Panc1 (cell line): Measurements from ENCODE around the gene GPR101. TPM values are rescaled to one million over a fixed set of nuclear protein-coding genes. Genes with fewer than 3 reads are reported as not detected.

ENCODE experiments used
- ATAC-seq: fragments of 200-7000 bp; cut with Tn5 transposase; 2 replicates; pipeline ENCODE4 v1.9.1; 2020; ENCODE audit warnings: mild to moderate bottlenecking, moderate library complexity
- BruUV-seq: library from RNA; stranded (reverse); fragments of 400-500 nt; replicated peaks from 2 replicates; lab custom pipeline; 2021; lab: Mats Ljungman, UMichigan
- CTCF ChIA-PET: fragments of 300-600 bp; sonication (Branson Sonifier 250); formaldehyde crosslinking; loops from one replicate; lab custom pipeline; 2022; ENCODE audit warnings: antibody characterized with exemption; lab: Charles Lee
- POLR2A ChIA-PET: fragments of 300-600 bp; sonication (Branson Sonifier 250); formaldehyde crosslinking; loops from one replicate; lab custom pipeline; 2022; ENCODE audit warnings: antibody characterized with exemption; lab: Charles Lee
- DNase-seq: peaks from one replicate; pipeline ENCODE4 v3.0.0-alpha.2; 2010; ENCODE audit warnings: low read depth, low spot score
- H3K27ac ChIP-seq: 2 replicates; pipeline ENCODE4 v1.5.1; 2011; ENCODE audit warnings: mild to moderate bottlenecking, low read length, inconsistent platforms
- H3K27me3 ChIP-seq: fragments of 200-500 bp; sonication (Bioruptor generic); 2 replicates; pipeline ENCODE4 v1.6.0; 2014; ENCODE audit warnings: low read length, inconsistent platforms; ENCODE audit not compliant: control insufficient read depth, insufficient read depth
- H3K36me3 ChIP-seq: fragments of 200-500 bp; sonication (Bioruptor generic); 2 replicates; pipeline ENCODE4 v1.5.1; 2014; ENCODE audit warnings: inconsistent platforms, mild to moderate bottlenecking, low read length, moderate library complexity; ENCODE audit not compliant: control insufficient read depth, insufficient read depth
- H3K4me1 ChIP-seq: 2 replicates; pipeline ENCODE4 v1.5.1; 2011; ENCODE audit warnings: inconsistent platforms, mild to moderate bottlenecking, low read length, moderate library complexity; ENCODE audit not compliant: control insufficient read depth, insufficient read depth
- H3K4me3 ChIP-seq, 2 experiments: 2 replicates each; pipeline ENCODE4 v1.5.1; 2011 to 2012; ENCODE audit warnings: low read depth in 2 of 2, low read length in 2 of 2, mild to moderate bottlenecking in 2 of 2, inconsistent platforms in 1 of 2, moderate library complexity in 1 of 2
- H3K9me3 ChIP-seq: fragments of 200-500 bp; sonication (Bioruptor generic); 2 replicates; pipeline ENCODE4 v1.5.1; 2014; ENCODE audit warnings: low read depth, mild to moderate bottlenecking, inconsistent platforms, low read length, moderate library complexity; ENCODE audit not compliant: control insufficient read depth, insufficient read depth
- CTCF ChIP-seq: fragments of 450-650 bp; IDR thresholded peaks from 2 replicates; pipeline ENCODE4 v1.5.1; 2017; ENCODE audit warnings: mild to moderate bottlenecking
- POLR2AphosphoS5 ChIP-seq: IDR thresholded peaks from 2 replicates; pipeline ENCODE4 v1.6.1; 2012; ENCODE audit warnings: mild to moderate bottlenecking, low read depth, low read length, moderate library complexity
- REST ChIP-seq, 2 experiments: IDR thresholded peaks; 2 replicates each; pipeline ENCODE4 v1.6.1; 2011 to 2012; ENCODE audit warnings: low read depth in 2 of 2, control low read depth in 1 of 2, low read length in 1 of 2, mild to moderate bottlenecking in 1 of 2, moderate library complexity in 1 of 2; ENCODE audit not compliant: insufficient read depth in 1 of 2
- SIN3A ChIP-seq: IDR thresholded peaks from 2 replicates; pipeline ENCODE4 v1.6.1; 2012; ENCODE audit warnings: low read depth, mild to moderate bottlenecking, low read length, moderate library complexity, borderline replicate concordance; ENCODE audit not compliant: insufficient read depth
- TCF7L2 ChIP-seq: IDR thresholded peaks from 2 replicates; pipeline ENCODE4 v1.6.1; 2011; ENCODE audit warnings: mild to moderate bottlenecking, low read depth, low read length, inconsistent platforms
- in situ Hi-C: cut with HindIII; loops from 2 replicates; pipeline ENCODE4 v1.10.0; 2016; ENCODE audit warnings: low sequenced_read_pairs, low pct_unique_long_range_greater_than_20kb
- intact Hi-C: fragments of 100-400 bp; cut with micrococcal nuclease; formaldehyde crosslinking; loops from one replicate; pipeline ENCODE4 v1.10.0; 2022; ENCODE audit not compliant: unreplicated experiment
- total RNA-seq: library from RNA; stranded (reverse); gene quantifications from one replicate; pipeline ENCODE4 v1.2.1, GENCODE V29; 2021; ENCODE audit not compliant: unreplicated experiment

GPR101 gene
- total RNA-seq, 1 experiment from 2014 or later = not detected

GRCh38 chrX:137067147-137067546, 33.4 kb upstream of the GPR101 start:
- TF ChIP-seq POLR2AphosphoS5 = no peak
- no peak for TF ChIP-seq TCF7L2
- no peak for TF ChIP-seq CTCF
- TF ChIP-seq SIN3A = no peak
- TF ChIP-seq REST (IDR thresholded peaks at IDR 0.05; ENCODE audit: insufficient read depth in 1 of 2, low read depth in 2 of 2, low read length in 1 of 2) = no peak
- no peak for DNase-seq
- Histone ChIP-seq H3K27ac (no peak overlapping the region), H3K36me3 (no peaks in the 10 kb centered on the region), H3K4me1 (no peaks in the 10 kb centered on the region), H3K27me3 (peaks cover 8% of the 10 kb centered on the region; the same call in 1 of the 2 replicates), H3K4me3 (no peak overlapping the region), H3K9me3 (no peaks in the 10 kb centered on the region)
- no peak for ATAC-seq
- in situ Hi-C loops = no loop called here
- BruUV-seq = no TSS peak
- POLR2A ChIA-PET = no interaction called here
- intact Hi-C loops = no loop called here
- CTCF ChIA-PET = no interaction called here

GRCh38 chrX:137062915-137063617, 29.3 kb upstream of the GPR101 start:
- DNase-seq = no peak
- in situ Hi-C loops = no loop called here
- Histone ChIP-seq H3K4me3 (no peak overlapping the region), H3K27ac (no peak overlapping the region), H3K9me3 (no peaks in the 10 kb centered on the region), H3K36me3 (no peaks in the 10 kb centered on the region), H3K27me3 (no peaks in the 10 kb centered on the region), H3K4me1 (no peaks in the 10 kb centered on the region)
- POLR2A ChIA-PET = no interaction called here
- CTCF ChIA-PET = no interaction called here
- BruUV-seq = no TSS peak
- intact Hi-C loops = no loop called here
- TF ChIP-seq POLR2AphosphoS5 (no peak), CTCF (no peak), SIN3A (no peak), REST (IDR thresholded peaks at IDR 0.05; ENCODE audit: insufficient read depth in 1 of 2, low read depth in 2 of 2, low read length in 1 of 2) (no peak), TCF7L2 (no peak)
- ATAC-seq = no peak
